GM18498 (cell line): Measurements from ENCODE around the gene GLOD5.
A peak's percentile ranks its signal among the peaks of the same experiment; 100 is the strongest.

Source experiments
- ATAC-seq: cut with Tn5 transposase; IDR thresholded peaks from one replicate; pipeline ENCODE4 v1.9.1; 2021; ENCODE audit warnings: mild to moderate bottlenecking, moderate library complexity; ENCODE audit not compliant: unreplicated experiment

The GLOD5 gene

GRCh38 chrX:48761674-48762471 is at the start of gene GLOD5:
Gene GLOD5 (plus strand): TSS chrX:48761747. CDS start chrX:48761791, 44 bp downstream.
- no peak for ATAC-seq

- ATAC-seq = no peak
Measured at GRCh38 chrX:48711929-48712505, 49.5 kb upstream of the GLOD5 start.

GRCh38 chrX:48713847-48714246 is 47.7 kb upstream of the GLOD5 start:
- no peak for ATAC-seq

GRCh38 chrX:48714573-48714972 is 47.0 kb upstream of the GLOD5 start:
- ATAC-seq = no peak

GRCh38 chrX:48715072-48715471 is 46.5 kb upstream of the GLOD5 start:
- no peak for ATAC-seq

- ATAC-seq = no peak
Measured at GRCh38 chrX:48715876-48716502, 45.6 kb upstream of the GLOD5 start.

- no peak for ATAC-seq
Measured at GRCh38 chrX:48719958-48720357, 41.6 kb upstream of the GLOD5 start.

GRCh38 chrX:48720577-48721250 is 40.8 kb upstream of the GLOD5 start:
- no peak for ATAC-seq

- no peak for ATAC-seq
Measured at GRCh38 chrX:48721916-48722315, 39.6 kb upstream of the GLOD5 start.

- ATAC-seq = no peak
Measured at GRCh38 chrX:48726596-48726995, 35.0 kb upstream of the GLOD5 start.

GRCh38 chrX:48728653-48729052 is 32.9 kb upstream of the GLOD5 start:
- no peak for ATAC-seq

- ATAC-seq = no peak
Measured at GRCh38 chrX:48736303-48736702, 25.2 kb upstream of the GLOD5 start.

- no peak for ATAC-seq
Measured at GRCh38 chrX:48736878-48737212, 24.7 kb upstream of the GLOD5 start.

- peak; percentile 98 for ATAC-seq
Measured at GRCh38 chrX:48737213-48737938, 24.2 kb upstream of the GLOD5 start.

- ATAC-seq = no peak
Measured at GRCh38 chrX:48737940-48738339, 23.6 kb upstream of the GLOD5 start.

- no peak for ATAC-seq
Measured at GRCh38 chrX:48741834-48742233, 19.7 kb upstream of the GLOD5 start.

GRCh38 chrX:48745222-48745621 is 16.3 kb upstream of the GLOD5 start:
- ATAC-seq = no peak

GRCh38 chrX:48747415-48748016 is 14.0 kb upstream of the GLOD5 start:
- no peak for ATAC-seq

- ATAC-seq = no peak
Measured at GRCh38 chrX:48749182-48749581, 12.4 kb upstream of the GLOD5 start.

- ATAC-seq = no peak
Measured at GRCh38 chrX:48751343-48751742, 10.2 kb upstream of the GLOD5 start.

GRCh38 chrX:48752498-48752897 is 9.0 kb upstream of the GLOD5 start:
- ATAC-seq = no peak
